Astrocyte of the hippocampus (primary cell): ENCODE data around the gene GPR156.

Source experiments
- DNase-seq: peaks from one replicate; pipeline ENCODE4 v3.0.0; 2011; ENCODE audit warnings: low read depth, low spot score

Gene GPR156

GRCh38 chr3:120196333-120196732, 88.7 kb downstream of the GPR156 start:
- DNase-seq: no peak

GRCh38 chr3:120193554-120193953, 91.5 kb downstream of the GPR156 start:
- no peak for DNase-seq

DNA sequence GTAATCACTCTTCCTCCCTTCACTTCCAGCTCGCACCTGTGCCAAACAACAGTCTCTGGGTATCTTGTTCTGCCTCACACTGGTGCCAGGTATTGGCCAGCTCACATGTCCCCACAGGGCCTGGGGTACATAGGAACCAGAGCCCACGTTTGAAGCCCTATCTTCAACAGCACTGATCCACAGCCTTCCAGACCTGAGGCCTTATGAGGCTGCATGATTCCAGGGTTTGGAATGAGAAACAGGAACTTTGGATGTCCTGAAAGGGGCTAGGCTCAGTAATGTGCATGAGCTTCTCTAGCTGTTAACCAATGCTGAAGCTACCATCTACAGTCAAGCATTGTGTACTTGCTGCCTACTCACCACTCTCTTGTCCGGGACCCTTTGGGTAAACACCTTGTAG, 92.4 kb downstream of the GPR156 start:
- no peak for DNase-seq

DNA sequence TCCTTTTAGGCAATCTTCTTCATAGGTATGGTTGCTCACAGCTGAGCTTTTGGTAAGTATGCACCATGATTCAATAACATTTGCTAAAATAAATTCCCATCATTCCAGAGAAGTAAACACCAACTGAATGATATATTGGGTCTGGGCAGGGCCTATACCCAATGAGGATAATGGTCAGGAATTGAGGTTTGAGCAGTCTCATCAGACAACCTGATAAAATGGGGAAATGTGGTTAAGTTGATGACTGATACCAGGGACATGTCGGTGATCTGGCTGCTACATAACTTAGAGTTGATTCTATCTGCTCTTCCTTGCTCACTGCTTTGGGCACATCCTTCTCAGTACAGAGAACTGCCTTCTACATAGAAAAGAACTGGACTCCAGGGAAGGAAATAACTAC, 92.9 kb downstream of the GPR156 start:
- DNase-seq: no peak

DNA sequence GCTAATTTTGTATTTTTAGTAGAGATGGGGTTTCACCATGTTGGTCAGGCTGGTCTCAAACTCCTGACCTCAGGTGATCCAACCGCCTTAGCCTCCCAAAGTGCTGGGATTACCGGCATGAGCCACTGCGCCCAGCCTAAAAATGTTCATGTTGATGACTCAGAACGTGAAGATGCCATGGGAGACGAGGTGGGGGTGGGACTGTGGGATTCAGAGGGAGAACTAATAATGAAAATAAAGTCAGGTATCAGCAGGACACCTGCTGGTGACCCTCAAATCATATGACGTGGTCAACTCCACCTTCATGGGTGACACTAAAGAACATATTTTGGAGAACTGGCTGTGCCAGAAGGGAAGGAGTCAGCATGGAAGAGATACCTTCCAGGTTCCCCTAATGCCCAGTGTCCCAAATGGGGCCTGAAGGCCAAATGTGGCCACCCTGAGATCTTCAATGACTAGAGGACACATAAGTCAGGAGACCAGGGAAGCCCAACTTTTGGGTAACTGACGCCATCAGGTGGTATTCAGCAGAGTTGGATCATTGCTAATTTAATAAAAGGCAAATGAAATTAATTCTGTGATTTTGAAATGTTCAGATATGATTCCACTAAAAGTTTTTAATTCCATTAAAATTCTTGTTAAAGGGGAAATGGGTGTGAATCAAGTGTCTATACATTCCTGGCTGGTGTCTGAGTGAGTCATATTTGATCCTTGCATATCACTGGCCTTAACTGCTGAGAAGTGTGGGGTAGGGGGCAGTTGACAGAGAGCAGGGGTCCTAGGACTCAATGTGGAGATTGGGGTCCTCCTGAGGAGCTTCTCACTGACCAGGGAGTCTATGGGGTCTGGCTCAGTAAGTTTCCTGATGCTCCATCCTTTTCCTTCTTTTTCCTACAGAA, 102.2 kb downstream of the GPR156 start:
- peak; percentile 54 for DNase-seq

DNA sequence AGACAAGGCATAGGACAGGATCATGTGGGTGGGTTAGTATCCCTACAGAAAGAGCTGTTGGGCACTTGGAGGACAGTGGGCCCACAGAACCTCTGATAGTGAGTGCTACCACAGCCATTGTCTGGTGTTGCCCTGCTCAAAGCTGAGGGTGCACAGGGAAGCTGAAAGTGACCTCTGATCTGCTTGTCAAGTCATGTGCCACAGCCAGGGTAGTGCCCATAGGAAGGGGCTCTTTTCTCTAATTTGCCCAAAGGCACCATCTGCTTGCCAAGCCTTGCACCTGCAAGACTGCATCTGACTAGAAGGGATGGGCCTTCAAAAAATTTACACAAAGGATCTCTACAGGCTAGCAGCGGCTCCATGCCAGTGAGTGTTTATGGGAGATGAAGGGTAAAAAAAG, 103.4 kb downstream of the GPR156 start:
- no peak for DNase-seq

- no peak for DNase-seq
Measured at GRCh38 chr3:120180731-120181412, 104.2 kb downstream of the GPR156 start.

- peak; percentile 15 for DNase-seq
Measured at GRCh38 chr3:120177707-120178306, 107.2 kb downstream of the GPR156 start.

GRCh38 chr3:120177151-120177550, 107.9 kb downstream of the GPR156 start:
- peak; percentile 86 for DNase-seq

- DNase-seq: no peak
Measured at GRCh38 chr3:120174811-120175539, 110.0 kb downstream of the GPR156 start.

DNA sequence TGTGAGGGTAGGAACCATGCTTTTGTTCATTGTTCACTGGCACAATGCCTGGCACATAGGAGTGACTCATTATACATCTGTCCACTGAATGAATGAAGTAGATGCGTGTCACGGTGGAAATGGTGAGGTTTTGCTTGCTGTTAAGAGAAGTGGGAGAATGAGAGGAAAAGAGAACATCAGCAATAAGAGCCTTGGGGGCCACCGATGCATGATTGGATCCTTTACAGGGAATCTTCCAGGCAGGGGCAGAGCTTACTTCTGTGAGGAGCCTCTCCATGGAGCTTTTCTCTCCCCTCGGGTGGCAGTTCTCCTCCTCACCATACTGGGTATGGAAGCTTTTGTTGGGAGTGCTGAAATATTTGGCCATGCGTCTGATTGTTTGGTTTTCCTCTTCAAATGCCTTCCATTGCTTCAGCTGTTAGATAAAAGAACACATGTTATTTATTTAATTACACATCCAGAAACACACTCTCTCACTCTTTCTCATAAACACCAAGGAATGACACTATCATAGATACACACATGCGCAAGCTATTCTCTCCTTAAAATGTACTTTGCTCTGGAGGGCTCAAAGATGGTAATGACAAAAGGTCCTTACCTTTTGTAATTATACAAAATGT, 111.9 kb downstream of the GPR156 start:
- no peak for DNase-seq

GRCh38 chr3:120172070-120172469, 113.0 kb downstream of the GPR156 start:
- peak; percentile 80 for DNase-seq

- peak; percentile 46 for DNase-seq
Measured at GRCh38 chr3:120171134-120171873, 113.7 kb downstream of the GPR156 start.

GRCh38 chr3:120170223-120170622, 114.8 kb downstream of the GPR156 start:
- peak; percentile 54 for DNase-seq

GRCh38 chr3:120169407-120169806, 115.6 kb downstream of the GPR156 start:
- no peak for DNase-seq

DNA sequence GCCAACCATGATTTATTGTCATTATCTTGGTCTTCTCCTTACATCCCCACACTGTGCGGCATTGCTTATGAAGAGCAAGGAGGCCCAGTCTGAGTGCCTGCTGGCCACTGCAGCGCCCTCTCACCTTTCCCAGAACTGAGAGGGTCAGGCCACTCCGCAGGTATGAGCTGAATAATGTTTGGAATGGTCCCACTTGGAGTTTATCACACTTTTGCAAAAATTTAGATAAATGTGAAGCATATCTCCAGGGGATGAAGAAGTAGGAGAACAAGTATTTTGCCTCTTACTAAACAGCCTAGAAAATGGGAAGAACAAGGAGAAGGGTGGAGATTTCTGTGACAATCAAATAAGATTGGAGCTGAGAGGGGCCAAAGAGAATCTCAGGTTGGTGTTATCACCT, 116.4 kb downstream of the GPR156 start:
- DNase-seq: no peak

DNA sequence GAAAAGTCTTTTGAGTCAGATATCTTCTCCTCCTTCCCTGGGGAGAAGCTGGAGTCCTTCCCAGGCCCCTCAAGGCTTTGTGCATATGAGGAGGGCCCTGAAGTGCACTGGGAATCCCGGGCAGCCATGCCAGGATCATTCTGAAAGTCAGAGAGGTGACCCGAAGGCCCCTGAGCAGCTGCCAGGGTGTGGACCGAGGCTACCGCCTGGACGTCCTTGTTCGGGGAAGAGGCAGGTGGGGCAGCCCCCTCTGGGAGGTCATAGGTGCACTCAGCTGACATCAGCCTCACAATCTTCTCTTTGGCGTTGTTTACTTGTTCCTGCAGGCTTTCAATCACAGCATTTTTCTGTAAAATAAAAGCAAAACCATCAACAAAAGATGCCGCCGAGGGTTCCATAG, 117.0 kb downstream of the GPR156 start:
- DNase-seq: no peak

DNA sequence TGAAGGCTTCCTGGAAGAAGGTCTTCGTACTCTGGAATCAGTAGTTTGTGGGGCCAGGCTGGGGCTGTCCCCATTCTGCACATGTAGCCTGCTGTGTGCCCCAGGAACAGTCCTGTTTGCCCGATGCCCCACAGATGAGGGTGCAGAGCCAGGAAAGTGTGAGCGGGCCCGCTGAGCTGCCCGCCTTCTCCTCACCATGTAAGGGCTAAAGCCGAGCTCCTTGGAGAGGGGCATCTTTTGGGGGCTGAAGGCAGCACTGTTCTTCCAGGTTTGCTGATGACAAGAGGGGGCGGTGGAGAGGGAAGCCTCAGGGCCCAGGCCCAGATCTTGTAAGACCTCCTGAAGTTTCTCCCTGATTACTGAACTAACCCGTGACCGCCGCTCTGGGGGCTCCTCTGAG, 117.5 kb downstream of the GPR156 start:
- no peak for DNase-seq

DNA sequence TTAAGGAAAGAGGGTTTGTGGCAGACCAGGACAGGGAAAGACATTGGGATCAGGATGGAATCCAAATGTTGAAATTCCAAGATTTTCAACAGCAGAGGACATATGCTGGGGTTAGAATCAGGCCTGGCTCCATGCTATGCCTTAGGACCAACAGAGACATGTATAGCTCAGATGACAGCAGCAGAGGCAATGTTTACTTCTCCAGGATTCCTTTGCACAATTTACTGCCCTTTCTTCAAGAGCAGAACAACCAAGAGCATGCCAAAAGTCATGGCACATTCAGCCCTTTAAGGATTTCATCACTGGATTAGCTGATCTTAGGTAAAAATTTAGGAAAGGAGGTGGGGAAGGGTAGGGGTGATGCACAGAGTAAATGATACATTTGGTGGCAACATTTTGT, 121.2 kb downstream of the GPR156 start:
- no peak for DNase-seq

- DNase-seq: no peak
Measured at GRCh38 chr3:120163026-120163425, 122.0 kb downstream of the GPR156 start.

GRCh38 chr3:120162400-120162799, 122.6 kb downstream of the GPR156 start:
- DNase-seq: no peak
